B cell (primary cell): Measurements from ENCODE around the gene CAMTA1. TPM values are rescaled to one million over a fixed set of nuclear protein-coding genes. Genes with fewer than 3 reads are reported as not detected.

Experiments
- ATAC-seq: fragments of 200-7000 bp; cut with Tn5 transposase; one replicate; pipeline ENCODE4 v1.10.0; 2021; ENCODE audit warnings: low read depth, mild to moderate bottlenecking, moderate number of reproducible peaks, moderate library complexity
- CTCF ChIA-PET: fragments of 350-600 bp; sonication (Branson Sonifier 250); formaldehyde crosslinking; loops from one replicate; lab custom pipeline; 2021; ENCODE audit warnings: antibody characterized with exemption, inconsistent platforms; lab: Charles Lee
- POLR2A ChIA-PET: fragments of 350-600 bp; sonication (Branson Sonifier 250); formaldehyde crosslinking; loops from one replicate; lab custom pipeline; 2021; ENCODE audit warnings: antibody characterized with exemption; lab: Charles Lee
- DNase-seq: peaks from one replicate; pipeline ENCODE4 v3.0.0; 2013
- H2AFZ ChIP-seq: 2 replicates; pipeline ENCODE4 v1.6.1; 2012; ENCODE audit warnings: mild to moderate bottlenecking, low read depth, low read length; ENCODE audit not compliant: insufficient read depth, poor library complexity, severe bottlenecking
- H3K27ac ChIP-seq, 2 donors: 1 replicate in 1 of 2; 2 replicates in 1 of 2; pipeline ENCODE4 v1.5.1; 2012 to 2013; ENCODE audit warnings: low read length in 2 of 2, mild to moderate bottlenecking in 2 of 2, moderate library complexity in 1 of 2
- H3K27me3 ChIP-seq, 4 experiments: fragments of 200-600 bp in 1 of 4; sonication (generic) in 1 of 4; replicated peaks in 1 of 4; 1 replicate in 2 of 4; 2 replicates in 2 of 4; pipeline versions ENCODE4 v1.6.1 to v1.7.0; 2013 to 2016; ENCODE audit warnings: low read length in 3 of 4, mild to moderate bottlenecking in 2 of 4, mixed read lengths in 1 of 4, moderate library complexity in 1 of 4; ENCODE audit not compliant: insufficient read depth in 4 of 4, control insufficient read depth in 3 of 4; ENCODE audit errors: control extremely low read depth in 1 of 4
- H3K36me3 ChIP-seq, 2 experiments: replicated peaks in 1 of 2; 1 replicate in 1 of 2; 2 replicates in 1 of 2; pipeline versions ENCODE4 v1.6.1 to v1.7.1; 2013; ENCODE audit warnings: low read length in 1 of 2; ENCODE audit not compliant: insufficient read depth in 2 of 2, control insufficient read depth in 1 of 2; ENCODE audit errors: control extremely low read depth in 1 of 2, extremely low read depth in 1 of 2
- H3K4me1 ChIP-seq, 2 donors: fragments of 200-600 bp in 1 of 2; sonication (generic) in 1 of 2; 1 replicate in 1 of 2; 2 replicates in 1 of 2; pipeline versions ENCODE4 v1.5.1 to v1.6.1; 2013 to 2017; ENCODE audit warnings: low read length in 2 of 2; ENCODE audit not compliant: control insufficient read depth in 2 of 2, insufficient read depth in 2 of 2
- H3K4me2 ChIP-seq: replicated peaks from 2 replicates; pipeline ENCODE3; 2012; ENCODE audit warnings: mild to moderate bottlenecking, low read depth, low read length; ENCODE audit not compliant: poor library complexity, severe bottlenecking
- H3K4me3 ChIP-seq, 5 experiments: fragments of 200-600 bp in 1 of 5; sonication (generic) in 1 of 5; 1 replicate in 3 of 5; 2 replicates in 2 of 5; pipeline versions ENCODE4 v1.5.1 to v1.7.0; 2011 to 2016; ENCODE audit warnings: low read length in 4 of 5, mild to moderate bottlenecking in 4 of 5, low read depth in 2 of 5, control low read depth in 1 of 5, moderate library complexity in 1 of 5; ENCODE audit not compliant: insufficient read depth in 1 of 5; ENCODE audit errors: control extremely low read depth in 1 of 5, extremely low read depth in 1 of 5
- H3K79me2 ChIP-seq: fragments of 200-600 bp; sonication (generic); one replicate; pipeline ENCODE4 v1.6.0; 2016; ENCODE audit warnings: low read length; ENCODE audit not compliant: control insufficient read depth, insufficient read depth
- H3K9ac ChIP-seq: fragments of 200-600 bp; sonication (generic); 2 replicates; pipeline ENCODE4 v1.6.1; 2017; ENCODE audit warnings: mild to moderate bottlenecking, low read length, moderate library complexity
- H3K9me3 ChIP-seq, 3 donors: one replicate each; pipeline versions ENCODE4 v1.6.1 to v1.7.1; 2013; ENCODE audit warnings: low read length in 2 of 3; ENCODE audit not compliant: control insufficient read depth in 2 of 3, insufficient read depth in 1 of 3; ENCODE audit errors: control extremely low read depth in 1 of 3
- H4K20me1 ChIP-seq: 2 replicates; pipeline ENCODE4 v1.6.0; 2012; ENCODE audit warnings: mild to moderate bottlenecking, low read length; ENCODE audit not compliant: insufficient read depth, control insufficient read depth, poor library complexity, severe bottlenecking
- H3K27ac Mint-ChIP-seq: one replicate; pipeline ENCODE4 v1.8.0; 2021; ENCODE audit warnings: mixed read lengths
- H3K27me3 Mint-ChIP-seq: one replicate; pipeline ENCODE4 v1.8.0; 2021; ENCODE audit warnings: mixed read lengths
- H3K4me1 Mint-ChIP-seq: one replicate; pipeline ENCODE4 v1.8.0; 2021; ENCODE audit warnings: mixed read lengths
- H3K4me3 Mint-ChIP-seq: one replicate; pipeline ENCODE4 v1.8.0; 2021; ENCODE audit warnings: mixed read lengths
- H3K9me3 Mint-ChIP-seq: one replicate; pipeline ENCODE4 v1.8.0; 2022; ENCODE audit warnings: mixed read lengths; ENCODE audit not compliant: insufficient read depth
- EZH2 ChIP-seq: IDR thresholded peaks from 2 replicates; pipeline ENCODE4 v1.6.1; 2012; ENCODE audit warnings: borderline replicate concordance, low read depth, mild to moderate bottlenecking, moderate library complexity, low read length; ENCODE audit not compliant: insufficient read depth, poor library complexity, severe bottlenecking
- WGBS: methylation state at CpG from one replicate; pipeline ENCODE4 v1.1.5; 2013; ENCODE audit warnings: missing lambda C conversion rate; ENCODE audit not compliant: insufficient coverage; 5-methylcytosine and 5-hydroxymethylcytosine counted together
- intact Hi-C: fragments of 100-400 bp; cut with micrococcal nuclease; formaldehyde crosslinking; loops from one replicate; pipeline ENCODE4 v1.10.0; 2022
- polyA plus RNA-seq: library from polyadenylated mRNA; depleted of rRNA; stranded (reverse); fragments of >200 nt; gene quantifications from 2 replicates; pipeline ENCODE4 v1.2.3, GENCODE V29; 2012
- total RNA-seq, 2 donors: library from RNA; stranded (reverse); fragments of 120-200 nt in 1 of 2; gene quantifications; 1 replicate in 1 of 2; 2 replicates in 1 of 2; pipeline versions ENCODE4 v1.2.3 to v1.2.4, GENCODE V29; 2013 to 2022
- TF ChIP-seq, protein P1 (sequence below): fragments of 200-600 bp; IDR thresholded peaks from one replicate; pipeline ENCODE4 v1.8.0; 2022; ENCODE audit warnings: antibody characterized with exemption, mild to moderate bottlenecking

CAMTA1 gene
- total and polyA plus RNA-seq, 2 donors (not counting 1 experiment from before 2014, with no cell fraction given), result 42.2 to 45.7 TPM

- ChIA-PET POLR2A (no interaction called here), CTCF (interaction anchor here (1.7 kb wide), 1 partner anchor 36 kb away, joined by 7 read pairs; no protein-coding TSS in a partner anchor)
- Histone ChIP-seq H3K9ac (no peak overlapping the region), H2AFZ (no peak overlapping the region), H3K36me3 (no peaks in the 10 kb centered on the region), H3K27ac (no peak overlapping the region), H3K27me3 (no peaks in the 10 kb centered on the region), H4K20me1 (no peaks in the 10 kb centered on the region), H3K79me2 (no peaks in the 10 kb centered on the region), H3K4me1 (no peaks in the 10 kb centered on the region), H3K9me3 (no peaks in the 10 kb centered on the region), H3K4me3 (no peak overlapping the region), H3K4me2 (no peak overlapping the region)
- no peak for ATAC-seq
- TF ChIP-seq EZH2, result no peak
- TF ChIP-seq, protein P1, sequence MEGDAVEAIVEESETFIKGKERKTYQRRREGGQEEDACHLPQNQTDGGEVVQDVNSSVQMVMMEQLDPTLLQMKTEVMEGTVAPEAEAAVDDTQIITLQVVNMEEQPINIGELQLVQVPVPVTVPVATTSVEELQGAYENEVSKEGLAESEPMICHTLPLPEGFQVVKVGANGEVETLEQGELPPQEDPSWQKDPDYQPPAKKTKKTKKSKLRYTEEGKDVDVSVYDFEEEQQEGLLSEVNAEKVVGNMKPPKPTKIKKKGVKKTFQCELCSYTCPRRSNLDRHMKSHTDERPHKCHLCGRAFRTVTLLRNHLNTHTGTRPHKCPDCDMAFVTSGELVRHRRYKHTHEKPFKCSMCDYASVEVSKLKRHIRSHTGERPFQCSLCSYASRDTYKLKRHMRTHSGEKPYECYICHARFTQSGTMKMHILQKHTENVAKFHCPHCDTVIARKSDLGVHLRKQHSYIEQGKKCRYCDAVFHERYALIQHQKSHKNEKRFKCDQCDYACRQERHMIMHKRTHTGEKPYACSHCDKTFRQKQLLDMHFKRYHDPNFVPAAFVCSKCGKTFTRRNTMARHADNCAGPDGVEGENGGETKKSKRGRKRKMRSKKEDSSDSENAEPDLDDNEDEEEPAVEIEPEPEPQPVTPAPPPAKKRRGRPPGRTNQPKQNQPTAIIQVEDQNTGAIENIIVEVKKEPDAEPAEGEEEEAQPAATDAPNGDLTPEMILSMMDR, result no peak
- intact Hi-C loops, result no loop called here
- DNase-seq, result no peak
- Mint-ChIP-seq H3K4me1 (no peaks in the 10 kb centered on the region), H3K27me3 (peaks cover 11% of the 10 kb centered on the region), H3K9me3 (no peaks in the 10 kb centered on the region), H3K4me3 (no peak overlapping the region), H3K27ac (no peak overlapping the region)
- no CpG with 5 or more reads among the region's 4 CpGs for WGBS
Observed at GRCh38 chr1:7716506-7716905, 931.3 kb downstream of the CAMTA1 start.

- intact Hi-C loops, result no loop called here
- POLR2A ChIA-PET, result no interaction called here
- ATAC-seq, result no peak
Observed at GRCh38 chr1:7717748-7718368, 932.6 kb downstream of the CAMTA1 start.

More at GRCh38 chr1:7717748-7718368, 932.6 kb downstream of the CAMTA1 start:
- no peaks in the 10 kb centered on the region for H3K27me3 ChIP-seq
- H3K27ac ChIP-seq, result no peak overlapping the region
- H3K79me2 ChIP-seq, result no peaks in the 10 kb centered on the region
- no peak overlapping the region for H3K4me2 ChIP-seq
- WGBS, result 96% methylated on average over 20 of the region's 22 CpGs
- Mint-ChIP-seq H3K9me3 (no peaks in the 10 kb centered on the region), H3K4me3 (no peak overlapping the region), H3K27ac (no peak overlapping the region), H3K27me3 (peaks cover 11% of the 10 kb centered on the region), H3K4me1 (no peaks in the 10 kb centered on the region)
- H4K20me1 ChIP-seq, result no peaks in the 10 kb centered on the region
- CTCF ChIA-PET, result no interaction called here
- no peak for TF ChIP-seq EZH2
- TF ChIP-seq, protein P1, result no peak
- H2AFZ ChIP-seq, result no peak overlapping the region
- no peaks in the 10 kb centered on the region for H3K4me1 ChIP-seq
- no peak overlapping the region for H3K9ac ChIP-seq
- H3K9me3 ChIP-seq, result no peaks in the 10 kb centered on the region
- H3K36me3 ChIP-seq, result no peaks in the 10 kb centered on the region
- DNase-seq, result no peak
- no peak overlapping the region for H3K4me3 ChIP-seq
